T-helper 2 cell treated with Interferon-gamma antibody and Interleukin-4, amounts not matched to agents 100 ng/mL and 5 ng/mL, for 36 hours (primary cell): ENCODE data around the gene RAB3IP. TPM values are rescaled to one million over a fixed set of nuclear protein-coding genes. Genes with fewer than 3 reads are reported as not detected.
"Not testable (repeated sequence)": the region's sequence is repeated elsewhere in the genome, so short reads cannot be mapped to it uniquely, and the experiment has no call there.

ENCODE experiments used
- intact Hi-C: fragments of 100-400 bp; cut with micrococcal nuclease; formaldehyde crosslinking; loops from one replicate; pipeline ENCODE4 v1.15.1; 2023
- total RNA-seq: library from RNA; stranded (reverse); gene quantifications from 2 replicates; pipeline ENCODE4 v1.2.3, GENCODE V29; 2022

RAB3IP gene
- total RNA-seq, 1 donor from 2014 or later = 16.5 TPM

- intact Hi-C loops = no loop called here
Measured at GRCh38 chr12:69755302-69755701, 16.6 kb downstream of the RAB3IP start.

- intact Hi-C loops = no loop called here
Measured at GRCh38 chr12:69756088-69756755, 17.6 kb downstream of the RAB3IP start.

GRCh38 chr12:69758105-69758504, 19.4 kb downstream of the RAB3IP start:
- intact Hi-C loops = no loop called here

GRCh38 chr12:69759581-69759980, 20.9 kb downstream of the RAB3IP start:
- intact Hi-C loops = not testable (repeated sequence)

- intact Hi-C loops = no loop called here
Measured at GRCh38 chr12:69765515-69765914, 26.9 kb downstream of the RAB3IP start.

- intact Hi-C loops = no loop called here
Measured at GRCh38 chr12:69766260-69766659, 27.6 kb downstream of the RAB3IP start.

- intact Hi-C loops = no loop called here
Measured at GRCh38 chr12:69779928-69780327, 41.3 kb downstream of the RAB3IP start.

- intact Hi-C loops = no loop called here
Measured at GRCh38 chr12:69783365-69783764, 44.7 kb downstream of the RAB3IP start.

GRCh38 chr12:69789351-69789750, 50.7 kb downstream of the RAB3IP start:
- intact Hi-C loops = no loop called here

- intact Hi-C loops = no loop called here
Measured at GRCh38 chr12:69792533-69792932, 53.9 kb downstream of the RAB3IP start.

GRCh38 chr12:69807101-69807897, 68.6 kb downstream of the RAB3IP start:
- intact Hi-C loops = not testable (repeated sequence)

- intact Hi-C loops = no loop called here
Measured at GRCh38 chr12:69810870-69811498, 72.3 kb downstream of the RAB3IP start.

- intact Hi-C loops = no loop called here
Measured at GRCh38 chr12:69816082-69816481, 77.4 kb downstream of the RAB3IP start.

GRCh38 chr12:69821032-69821455, 82.4 kb downstream of the RAB3IP start:
- intact Hi-C loops = no loop called here

- intact Hi-C loops = no loop called here
Measured at GRCh38 chr12:69821456-69822159, 82.9 kb downstream of the RAB3IP start.

- intact Hi-C loops = no loop called here
Measured at GRCh38 chr12:69822201-69822860, 83.7 kb downstream of the RAB3IP start.

GRCh38 chr12:69824028-69824427, 85.4 kb downstream of the RAB3IP start:
- intact Hi-C loops = no loop called here

GRCh38 chr12:69824966-69825560, 86.4 kb downstream of the RAB3IP start, which contains the start of gene MYRFL:
Gene MYRFL (plus strand): TSS chr12:69825227. CDS start chr12:69825518, 291 bp downstream.
- intact Hi-C loops = no loop called here

- intact Hi-C loops = no loop called here
Measured at GRCh38 chr12:69828897-69829296, 90.2 kb downstream of the RAB3IP start.

- intact Hi-C loops = no loop called here
Measured at GRCh38 chr12:69833696-69834095, 95.0 kb downstream of the RAB3IP start.

- intact Hi-C loops = no loop called here
Measured at GRCh38 chr12:69834147-69834546, 95.5 kb downstream of the RAB3IP start.
